HG03196 (cell line): Measurements from ENCODE around the gene MCRS1.
"Not testable (repeated sequence)": the region's sequence is repeated elsewhere in the genome, so short reads cannot be mapped to it uniquely, and the experiment has no call there.

Experiments
- ATAC-seq: cut with Tn5 transposase; IDR thresholded peaks from one replicate; pipeline ENCODE4 v1.9.1; 2021; ENCODE audit not compliant: unreplicated experiment

The MCRS1 gene

GRCh38 chr12:49567611-49568441 is at the start of gene MCRS1:
MCRS1 (minus strand) TSS chr12:49568142; CDS start chr12:49566731, 1,411 bp downstream.
- ATAC-seq = peak; percentile 74

GRCh38 chr12:49616533-49617219 is 48.7 kb upstream of the MCRS1 start:
- no peak for ATAC-seq

GRCh38 chr12:49615725-49616124 is 47.8 kb upstream of the MCRS1 start:
- ATAC-seq = no peak

- ATAC-seq = no peak
Measured at GRCh38 chr12:49612210-49612609, 44.3 kb upstream of the MCRS1 start.

- ATAC-seq = not testable (repeated sequence)
Measured at GRCh38 chr12:49610785-49611184, 42.8 kb upstream of the MCRS1 start.

GRCh38 chr12:49609875-49610154 is 41.9 kb upstream of the MCRS1 start:
- ATAC-seq = no peak

GRCh38 chr12:49609059-49609874 is 41.3 kb upstream of the MCRS1 start:
- no peak for ATAC-seq

GRCh38 chr12:49605539-49605938 is 37.6 kb upstream of the MCRS1 start, which contains the start of gene FAM186B:
FAM186B (minus strand) TSS chr12:49605639; CDS start chr12:49605477, 162 bp downstream.
- ATAC-seq = not testable (repeated sequence)

- no peak for ATAC-seq
Measured at GRCh38 chr12:49604856-49605255, 36.9 kb upstream of the MCRS1 start.

- no peak for ATAC-seq
Measured at GRCh38 chr12:49603721-49604120, 35.8 kb upstream of the MCRS1 start.

GRCh38 chr12:49599961-49600360 is 32.0 kb upstream of the MCRS1 start:
- ATAC-seq = no peak

GRCh38 chr12:49598527-49598926 is 30.6 kb upstream of the MCRS1 start:
- ATAC-seq = no peak

- ATAC-seq = no peak
Measured at GRCh38 chr12:49588721-49589516, 21.0 kb upstream of the MCRS1 start.

GRCh38 chr12:49588281-49588680 is 20.3 kb upstream of the MCRS1 start:
- ATAC-seq = no peak

- no peak for ATAC-seq
Measured at GRCh38 chr12:49587174-49587908, 19.4 kb upstream of the MCRS1 start.

GRCh38 chr12:49585477-49586459 is 17.8 kb upstream of the MCRS1 start:
- no peak for ATAC-seq

- no peak for ATAC-seq
Measured at GRCh38 chr12:49584591-49584990, 16.6 kb upstream of the MCRS1 start.

- ATAC-seq = no peak
Measured at GRCh38 chr12:49583366-49584094, 15.6 kb upstream of the MCRS1 start.
